ENCODE measurements around the gene LAPTM5.

The LAPTM5 gene

DNA sequence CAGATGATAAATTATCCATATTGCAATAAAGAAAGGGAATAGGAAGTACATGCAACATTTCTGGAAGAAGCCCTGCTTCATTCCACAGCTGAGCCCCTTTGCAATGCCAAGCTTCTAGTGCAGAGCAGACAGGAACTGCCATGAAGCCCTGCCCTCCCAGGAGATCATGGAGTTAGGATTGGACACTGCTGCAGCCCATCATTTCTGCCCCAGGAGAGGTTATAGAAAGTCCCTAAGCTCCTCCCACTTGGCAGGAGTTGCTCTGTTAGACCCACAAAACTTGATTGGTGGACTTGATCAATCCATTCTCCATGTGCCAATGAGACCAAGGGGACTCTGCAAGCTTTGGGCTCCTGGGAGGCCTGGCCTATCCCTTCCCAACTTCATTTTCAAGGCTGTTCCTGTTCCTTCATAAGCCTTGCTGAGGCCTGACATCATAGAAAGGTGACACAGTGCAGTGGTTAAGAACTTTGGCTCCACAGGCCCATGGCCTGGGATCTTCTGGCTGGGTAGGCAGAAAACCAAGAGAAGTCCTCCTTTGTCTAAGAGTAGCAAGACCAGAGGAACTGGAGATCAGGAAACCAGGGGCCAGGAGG lies 1.3 kb upstream of the LAPTM5 start:
- H3K27ac ChIP-seq, result peak overlapping the region in 9 of 11 experiments; percentile 97 to 100 (median 99); a peak in 19 of 22 replicates
- peaks cover 66 to 78% (median 73%) of the 10 kb centered on the region in 10 experiments for H3K4me1 ChIP-seq
- H3K4me3 ChIP-seq, result peak overlapping the region in 6 of 10 experiments; percentile 80 to 96 (median 92); a peak in 8 of 20 replicates
- peaks cover 14 to 49% (median 29%) of the 10 kb centered on the region in 11 experiments; a peak in 21 of 22 replicates for H4K20me1 ChIP-seq
- H3K9me3 ChIP-seq (replicated peaks in 1 of 11), result no peaks in the 10 kb centered on the region
- peak overlapping the region in 9 of 11 experiments; percentile 95 to 99 (median 99); a peak in 14 of 22 replicates for H3K9ac ChIP-seq
- H3K27me3 ChIP-seq, result no peaks in the 10 kb centered on the region
- H3K4me2 ChIP-seq, result peak overlapping the region; percentile 91 to 98 (median 95)
- H3K36me3 ChIP-seq, result peaks cover 12 to 18% (median 15%) of the 10 kb centered on the region in 11 experiments; a peak in 21 of 22 replicates
- TF ChIP-seq Cebpa-rat (IDR thresholded peaks at IDR 0.05), result no peak

GRCh38 chr1:30758121-30758688 lies 631 bp upstream of the LAPTM5 start:
- H3K9ac ChIP-seq, result peak overlapping the region; percentile 95 to 99 (median 99); a peak in 21 of 22 replicates
- H3K4me1 ChIP-seq, result peaks cover 63 to 77% (median 72%) of the 10 kb centered on the region in 10 experiments
- no peaks in the 10 kb centered on the region for H3K9me3 ChIP-seq (replicated peaks in 1 of 11)
- H3K4me2 ChIP-seq, result peak overlapping the region; percentile 91 to 98 (median 95)
- H3K27ac ChIP-seq, result peak overlapping the region; percentile 97 to 100 (median 99); a peak in 21 of 22 replicates
- H4K20me1 ChIP-seq, result peaks cover 14 to 49% (median 33%) of the 10 kb centered on the region in 11 experiments; a peak in 21 of 22 replicates
- peak overlapping the region; percentile 80 to 97 (median 91) for H3K4me3 ChIP-seq
- no peak for TF ChIP-seq Cebpa-rat (IDR thresholded peaks at IDR 0.05)
- no peaks in the 10 kb centered on the region for H3K27me3 ChIP-seq
- H3K36me3 ChIP-seq, result peaks cover 12 to 25% (median 17%) of the 10 kb centered on the region in 11 experiments; a peak in 21 of 22 replicates

GRCh38 chr1:30756545-30757351 lies 826 bp downstream of the LAPTM5 start:
- H3K27me3 ChIP-seq, result no peaks in the 10 kb centered on the region
- no peaks in the 10 kb centered on the region for H3K9me3 ChIP-seq (replicated peaks in 1 of 11)
- peak overlapping the region; percentile 91 to 98 (median 95) for H3K4me2 ChIP-seq
- peaks cover 26 to 39% (median 31%) of the 10 kb centered on the region in 11 experiments for H3K36me3 ChIP-seq
- H4K20me1 ChIP-seq, result peaks cover 21 to 53% (median 47%) of the 10 kb centered on the region in 11 experiments; a peak in 21 of 22 replicates
- TF ChIP-seq Cebpa-rat (IDR thresholded peaks at IDR 0.05), result peak; percentile 70 to 97 (median 90); a peak in 21 of 22 replicates
- H3K4me1 ChIP-seq, result peaks cover 63 to 77% (median 72%) of the 10 kb centered on the region in 10 experiments
- peak overlapping the region; percentile 97 to 100 (median 99) for H3K27ac ChIP-seq
- H3K4me3 ChIP-seq, result peak overlapping the region; percentile 80 to 97 (median 91)
- H3K9ac ChIP-seq, result peak overlapping the region; percentile 95 to 99 (median 99)

DNA sequence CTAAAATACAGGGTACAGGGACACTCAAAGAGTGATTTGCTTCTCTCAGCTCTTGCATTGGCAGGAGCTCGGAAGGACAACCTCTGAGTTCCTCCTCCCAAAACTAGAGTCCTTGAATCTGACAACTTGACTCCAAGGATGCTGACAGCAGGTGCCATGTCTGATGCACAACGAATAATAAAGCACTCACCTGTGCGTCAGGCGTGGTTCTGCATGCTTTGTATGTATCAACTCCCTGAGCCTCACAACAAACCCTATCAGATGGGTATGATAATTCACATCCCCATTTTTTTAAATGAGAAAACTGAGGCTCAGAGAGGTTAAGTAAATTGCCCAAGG lies 1.4 kb downstream of the LAPTM5 start:
- Histone ChIP-seq H3K4me1 (peaks cover 63 to 77% (median 72%) of the 10 kb centered on the region in 10 experiments), H3K4me3 (peak overlapping the region; percentile 80 to 97 (median 91)), H4K20me1 (peaks cover 25 to 54% (median 53%) of the 10 kb centered on the region in 11 experiments; a peak in 21 of 22 replicates), H3K9me3 (replicated peaks in 1 of 11) (no peaks in the 10 kb centered on the region), H3K36me3 (peaks cover 32 to 45% (median 37%) of the 10 kb centered on the region in 11 experiments), H3K27ac (peak overlapping the region; percentile 97 to 100 (median 99)), H3K27me3 (no peaks in the 10 kb centered on the region), H3K4me2 (peak overlapping the region; percentile 91 to 98 (median 95)), H3K9ac (peak overlapping the region; percentile 95 to 99 (median 99))
- no peak for TF ChIP-seq Cebpa-rat (IDR thresholded peaks at IDR 0.05)

- H3K27me3 ChIP-seq, result no peaks in the 10 kb centered on the region
- H3K36me3 ChIP-seq, result peaks cover 33 to 49% (median 39%) of the 10 kb centered on the region in 11 experiments
- H3K4me3 ChIP-seq, result peak overlapping the region; percentile 80 to 97 (median 91)
- H3K27ac ChIP-seq, result peak overlapping the region; percentile 97 to 100 (median 99)
- H4K20me1 ChIP-seq, result peaks cover 26 to 58% (median 57%) of the 10 kb centered on the region in 11 experiments; a peak in 21 of 22 replicates
- peak overlapping the region; percentile 91 to 98 (median 95) for H3K4me2 ChIP-seq
- no peaks in the 10 kb centered on the region for H3K9me3 ChIP-seq (replicated peaks in 1 of 11)
- H3K4me1 ChIP-seq, result peaks cover 63 to 77% (median 72%) of the 10 kb centered on the region in 10 experiments
- H3K9ac ChIP-seq, result peak overlapping the region; percentile 95 to 99 (median 99)
- TF ChIP-seq Cebpa-rat (IDR thresholded peaks at IDR 0.05), result no peak
Observed at GRCh38 chr1:30755746-30756145, 1.8 kb downstream of the LAPTM5 start.

DNA sequence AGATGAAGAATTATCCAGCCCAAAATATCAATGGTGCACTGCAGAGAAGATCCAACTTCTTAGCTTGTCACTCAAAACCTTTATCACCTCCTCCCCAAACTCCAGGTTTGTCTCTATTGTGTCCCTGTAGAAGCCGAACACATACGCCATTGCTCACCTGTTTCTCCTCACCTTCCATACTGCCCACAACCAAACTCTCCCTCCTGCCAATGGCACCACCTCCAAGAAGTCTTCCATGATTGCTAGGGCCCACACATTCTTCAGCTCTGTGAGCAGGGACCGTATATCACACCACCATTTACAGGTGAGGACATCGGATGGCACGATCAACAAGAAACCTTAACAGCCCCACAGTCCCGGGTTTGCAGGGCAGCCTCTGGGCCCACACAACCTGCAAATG lies 2.2 kb downstream of the LAPTM5 start:
- Histone ChIP-seq H3K27me3 (no peaks in the 10 kb centered on the region), H3K27ac (peak overlapping the region; percentile 97 to 100 (median 99)), H3K9ac (peak overlapping the region; percentile 95 to 99 (median 99)), H3K4me1 (peaks cover 63 to 77% (median 72%) of the 10 kb centered on the region in 10 experiments), H3K4me2 (peak overlapping the region; percentile 91 to 98 (median 95)), H3K36me3 (peaks cover 33 to 53% (median 43%) of the 10 kb centered on the region in 11 experiments), H3K4me3 (peak overlapping the region; percentile 80 to 97 (median 91)), H3K9me3 (replicated peaks in 1 of 11) (no peaks in the 10 kb centered on the region), H4K20me1 (peaks cover 30 to 62% (median 61%) of the 10 kb centered on the region in 11 experiments)
- TF ChIP-seq Cebpa-rat (IDR thresholded peaks at IDR 0.05), result no peak

GRCh38 chr1:30754684-30755171 lies 2.8 kb downstream of the LAPTM5 start:
- peaks cover 36 to 68% (median 67%) of the 10 kb centered on the region in 11 experiments for H4K20me1 ChIP-seq
- peak overlapping the region; percentile 95 to 99 (median 99) for H3K9ac ChIP-seq
- peak overlapping the region; percentile 97 to 100 (median 99) for H3K27ac ChIP-seq
- no peaks in the 10 kb centered on the region for H3K9me3 ChIP-seq (replicated peaks in 1 of 11)
- H3K27me3 ChIP-seq, result no peaks in the 10 kb centered on the region
- peaks cover 63 to 77% (median 72%) of the 10 kb centered on the region in 10 experiments for H3K4me1 ChIP-seq
- H3K36me3 ChIP-seq, result peaks cover 34 to 59% (median 49%) of the 10 kb centered on the region in 11 experiments
- H3K4me2 ChIP-seq, result peak overlapping the region; percentile 91 to 98 (median 95)
- TF ChIP-seq Cebpa-rat (IDR thresholded peaks at IDR 0.05), result peak in 9 of 11 experiments; percentile 33 to 96 (median 88); a peak in 16 of 22 replicates
- peak overlapping the region; percentile 80 to 97 (median 91) for H3K4me3 ChIP-seq

DNA sequence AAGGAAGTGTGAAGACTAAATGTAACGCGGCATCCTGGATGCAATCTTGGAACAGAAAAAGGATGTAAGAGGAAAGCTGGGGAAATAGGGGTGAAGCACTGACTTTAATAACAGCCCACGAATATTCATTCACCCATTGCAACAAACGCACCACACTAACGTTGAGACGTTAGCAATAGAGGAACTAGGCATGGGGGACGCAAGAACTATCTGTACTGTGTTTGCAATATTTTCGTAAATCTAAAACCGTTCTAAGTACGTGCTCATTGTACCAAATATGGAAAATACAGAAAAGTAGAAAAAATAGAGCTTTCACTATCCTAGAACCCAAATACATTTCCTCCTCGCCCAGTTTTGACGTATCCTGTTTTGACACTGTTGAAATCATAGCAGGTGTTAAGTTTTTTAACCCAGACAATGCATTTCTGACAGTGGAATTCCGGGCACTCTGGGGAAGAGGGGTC lies 3.9 kb downstream of the LAPTM5 start:
- peak overlapping the region; percentile 91 to 98 (median 95) for H3K4me2 ChIP-seq
- peak overlapping the region; percentile 95 to 99 (median 99) for H3K9ac ChIP-seq
- no peaks in the 10 kb centered on the region for H3K9me3 ChIP-seq (replicated peaks in 1 of 11)

More for the DNA sequence above, 3.9 kb downstream of the LAPTM5 start:
- Histone ChIP-seq H3K4me1 (peaks cover 63 to 77% (median 72%) of the 10 kb centered on the region in 10 experiments), H3K4me3 (peak overlapping the region; percentile 80 to 97 (median 91)), H3K36me3 (peaks cover 42 to 69% (median 58%) of the 10 kb centered on the region in 11 experiments), H4K20me1 (peaks cover 47 to 79% (median 78%) of the 10 kb centered on the region in 11 experiments), H3K27ac (peak overlapping the region; percentile 65 to 100 (median 99)), H3K27me3 (no peaks in the 10 kb centered on the region)
- peak in 7 of 11 experiments; percentile 19 to 86 (median 60); a peak in 8 of 22 replicates for TF ChIP-seq Cebpa-rat (IDR thresholded peaks at IDR 0.05)
